NCI-H2171 treated with DMSO at 0.1 percent for 48 hours (cell line): Measurements from ENCODE around the gene PAPPA2.
"Not testable (repeated sequence)": the region's sequence is repeated elsewhere in the genome, so short reads cannot be mapped to it uniquely, and the experiment has no call there.

ENCODE experiments used
- DNase-seq: peaks from one replicate; lab custom pipeline; 2025; lab: John Stamatoyannopoulos, UW

Gene PAPPA2

GRCh38 chr1:176603696-176604095 lies 140.7 kb downstream of the PAPPA2 start:
- no peak for DNase-seq

- DNase-seq = no peak
Observed at GRCh38 chr1:176604461-176604860, 141.5 kb downstream of the PAPPA2 start.

- no peak for DNase-seq
Observed at GRCh38 chr1:176605176-176605575, 142.2 kb downstream of the PAPPA2 start.

- DNase-seq = no peak
Observed at GRCh38 chr1:176609556-176610408, 146.8 kb downstream of the PAPPA2 start.

GRCh38 chr1:176612791-176613190 lies 149.8 kb downstream of the PAPPA2 start:
- DNase-seq = no peak

- no peak for DNase-seq
Observed at GRCh38 chr1:176617881-176618280, 154.9 kb downstream of the PAPPA2 start.

- no peak for DNase-seq
Observed at GRCh38 chr1:176619261-176619660, 156.3 kb downstream of the PAPPA2 start.

- DNase-seq = no peak
Observed at GRCh38 chr1:176625365-176625764, 162.4 kb downstream of the PAPPA2 start.

GRCh38 chr1:176626572-176627061 lies 163.6 kb downstream of the PAPPA2 start:
- DNase-seq = no peak

- DNase-seq = peak; percentile 14
Observed at GRCh38 chr1:176628775-176629174, 165.8 kb downstream of the PAPPA2 start.

GRCh38 chr1:176634733-176635132 lies 171.8 kb downstream of the PAPPA2 start:
- not testable (repeated sequence) for DNase-seq

- DNase-seq = no peak
Observed at GRCh38 chr1:176638713-176639526, 175.9 kb downstream of the PAPPA2 start.

- no peak for DNase-seq
Observed at GRCh38 chr1:176643536-176643935, 180.6 kb downstream of the PAPPA2 start.

GRCh38 chr1:176648556-176648955 lies 185.6 kb downstream of the PAPPA2 start:
- DNase-seq = no peak

GRCh38 chr1:176656257-176656995 lies 193.5 kb downstream of the PAPPA2 start:
- no peak for DNase-seq

GRCh38 chr1:176669782-176670181 lies 206.8 kb downstream of the PAPPA2 start:
- DNase-seq = no peak

GRCh38 chr1:176670853-176671252 lies 207.9 kb downstream of the PAPPA2 start:
- no peak for DNase-seq

- DNase-seq = no peak
Observed at GRCh38 chr1:176682830-176683535, 220.0 kb downstream of the PAPPA2 start.

- peak; percentile 85 for DNase-seq
Observed at GRCh38 chr1:176691251-176692228, 228.6 kb downstream of the PAPPA2 start.

GRCh38 chr1:176692431-176692830 lies 229.5 kb downstream of the PAPPA2 start:
- DNase-seq = peak; percentile 34
